A673 (cell line): ENCODE results near the gene SRBD1. TPM values are rescaled to one million over a fixed set of nuclear protein-coding genes. Genes with fewer than 3 reads are reported as not detected.

Experiments
- BruUV-seq: library from RNA; stranded (reverse); fragments of 400-500 nt; replicated peaks from 2 replicates; lab custom pipeline; 2021; lab: Mats Ljungman, UMichigan
- CTCF ChIA-PET: fragments of 300-600 bp; sonication (Branson Sonifier 250); formaldehyde crosslinking; loops from one replicate; lab custom pipeline; 2022; ENCODE audit warnings: antibody characterized with exemption; lab: Charles Lee
- POLR2A ChIA-PET: fragments of 300-600 bp; sonication (Branson Sonifier 250); formaldehyde crosslinking; loops from one replicate; lab custom pipeline; 2022; ENCODE audit warnings: antibody characterized with exemption; ENCODE audit not compliant: low non-redundant PET; lab: Charles Lee
- DNase-seq: peaks from one replicate; pipeline ENCODE4 v3.0.0-alpha.2; 2015; ENCODE audit warnings: low spot score
- H3K27ac ChIP-seq: fragments of 200-600 bp; sonication (generic); 2 replicates; pipeline ENCODE4 v1.5.1; 2016; ENCODE audit warnings: mixed run types, low read depth, mild to moderate bottlenecking, mixed read lengths, antibody characterized with exemption, low read length; ENCODE audit not compliant: poor library complexity, severe bottlenecking
- H3K27me3 ChIP-seq: fragments of 200-600 bp; sonication (generic); replicated peaks from 2 replicates; pipeline ENCODE4 v1.6.1; 2017; ENCODE audit warnings: mixed run types, low read depth, mild to moderate bottlenecking, mixed read lengths, antibody characterized with exemption, low read length; ENCODE audit not compliant: insufficient read depth, poor library complexity
- H3K36me3 ChIP-seq: fragments of 200-600 bp; sonication (generic); 2 replicates; pipeline ENCODE4 v1.6.1; 2016; ENCODE audit warnings: mixed run types, mild to moderate bottlenecking, mixed read lengths, antibody characterized with exemption, low read length; ENCODE audit not compliant: insufficient read depth, poor library complexity, severe bottlenecking
- H3K4me1 ChIP-seq: fragments of 200-600 bp; sonication (generic); 2 replicates; pipeline ENCODE4 v1.6.1; 2017; ENCODE audit warnings: mixed run types, mild to moderate bottlenecking, mixed read lengths, antibody characterized with exemption, low read length; ENCODE audit not compliant: insufficient read depth, poor library complexity, severe bottlenecking
- H3K4me3 ChIP-seq: fragments of 200-600 bp; sonication (generic); 2 replicates; pipeline ENCODE4 v1.5.1; 2016; ENCODE audit warnings: low read depth, mixed run types, mild to moderate bottlenecking, mixed read lengths, low read length; ENCODE audit not compliant: poor library complexity, severe bottlenecking
- H3K9me3 ChIP-seq: fragments of 200-600 bp; sonication (generic); 2 replicates; pipeline ENCODE4 v1.6.1; 2016; ENCODE audit warnings: mixed run types, low read depth, mild to moderate bottlenecking, mixed read lengths, antibody characterized with exemption, low read length; ENCODE audit not compliant: poor library complexity, severe bottlenecking
- CTCF ChIP-seq: fragments of 300-800, 200-600 bp; sonication (generic); conservative IDR thresholded peaks from 2 replicates; pipeline ENCODE4 v1.5.1; 2017; ENCODE audit warnings: low read depth, mild to moderate bottlenecking, antibody characterized with exemption, low read length, moderate library complexity, mixed read lengths
- EZH2 ChIP-seq: fragments of 200-600 bp; sonication (generic); IDR thresholded peaks from 2 replicates; pipeline ENCODE4 v1.6.1; 2017; ENCODE audit warnings: borderline replicate concordance, low read depth, mild to moderate bottlenecking, mixed read lengths, antibody characterized with exemption, low read length; ENCODE audit not compliant: poor library complexity, severe bottlenecking
- intact Hi-C: fragments of 100-400 bp; cut with micrococcal nuclease; formaldehyde crosslinking; loops from one replicate; pipeline ENCODE4 v1.10.0; 2022; ENCODE audit not compliant: unreplicated experiment
- total RNA-seq: library from RNA; stranded (reverse); gene quantifications from 2 replicates; pipeline ENCODE4 v1.2.3, GENCODE V29; 2021

Gene SRBD1
- total RNA-seq, 1 experiment from 2014 or later = 21.9 TPM

GRCh38 chr2:45623098-45623497 is 12.0 kb upstream of the SRBD1 start:
- Histone ChIP-seq H3K4me1 (no peaks in the 10 kb centered on the region), H3K27ac (no peak overlapping the region), H3K9me3 (no peaks in the 10 kb centered on the region), H3K4me3 (no peak overlapping the region), H3K27me3 (peaks cover 4% of the 10 kb centered on the region), H3K36me3 (no peaks in the 10 kb centered on the region)
- intact Hi-C loops = no loop called here
- BruUV-seq = no TSS peak
- POLR2A ChIA-PET = no interaction called here
- CTCF ChIA-PET = no interaction called here
- TF ChIP-seq EZH2 (no peak), CTCF (no peak)
- no peak for DNase-seq

GRCh38 chr2:45622336-45623075 is 11.4 kb upstream of the SRBD1 start:
- no peak for TF ChIP-seq CTCF
- TF ChIP-seq EZH2 = no peak
- no peaks in the 10 kb centered on the region for H3K9me3 ChIP-seq
- ChIA-PET CTCF (no interaction called here), POLR2A (no interaction called here)
- intact Hi-C loops = no loop called here
- H3K36me3 ChIP-seq = no peaks in the 10 kb centered on the region
- no peaks in the 10 kb centered on the region for H3K4me1 ChIP-seq
- no TSS peak for BruUV-seq
- peaks cover 4% of the 10 kb centered on the region for H3K27me3 ChIP-seq
- no peak for DNase-seq
- H3K27ac ChIP-seq = no peak overlapping the region
- H3K4me3 ChIP-seq = no peak overlapping the region

GRCh38 chr2:45617496-45617895 is 6.4 kb upstream of the SRBD1 start:
- intact Hi-C loops = no loop called here

More at GRCh38 chr2:45617496-45617895, 6.4 kb upstream of the SRBD1 start:
- Histone ChIP-seq H3K9me3 (no peaks in the 10 kb centered on the region), H3K27me3 (no peaks in the 10 kb centered on the region), H3K27ac (no peak overlapping the region), H3K4me3 (no peak overlapping the region), H3K4me1 (no peaks in the 10 kb centered on the region), H3K36me3 (no peaks in the 10 kb centered on the region)
- TF ChIP-seq CTCF = no peak
- no peak for TF ChIP-seq EZH2
- no TSS peak for BruUV-seq
- DNase-seq = no peak
- ChIA-PET CTCF (no interaction called here), POLR2A (no interaction called here)
